ENCODE data around the gene JMJD1C. TPM values are rescaled to one million over a fixed set of nuclear protein-coding genes. Genes with fewer than 3 reads are reported as not detected.

The JMJD1C gene
- total RNA-seq, 1 donor from 2014 or later = 120 TPM

DNA sequence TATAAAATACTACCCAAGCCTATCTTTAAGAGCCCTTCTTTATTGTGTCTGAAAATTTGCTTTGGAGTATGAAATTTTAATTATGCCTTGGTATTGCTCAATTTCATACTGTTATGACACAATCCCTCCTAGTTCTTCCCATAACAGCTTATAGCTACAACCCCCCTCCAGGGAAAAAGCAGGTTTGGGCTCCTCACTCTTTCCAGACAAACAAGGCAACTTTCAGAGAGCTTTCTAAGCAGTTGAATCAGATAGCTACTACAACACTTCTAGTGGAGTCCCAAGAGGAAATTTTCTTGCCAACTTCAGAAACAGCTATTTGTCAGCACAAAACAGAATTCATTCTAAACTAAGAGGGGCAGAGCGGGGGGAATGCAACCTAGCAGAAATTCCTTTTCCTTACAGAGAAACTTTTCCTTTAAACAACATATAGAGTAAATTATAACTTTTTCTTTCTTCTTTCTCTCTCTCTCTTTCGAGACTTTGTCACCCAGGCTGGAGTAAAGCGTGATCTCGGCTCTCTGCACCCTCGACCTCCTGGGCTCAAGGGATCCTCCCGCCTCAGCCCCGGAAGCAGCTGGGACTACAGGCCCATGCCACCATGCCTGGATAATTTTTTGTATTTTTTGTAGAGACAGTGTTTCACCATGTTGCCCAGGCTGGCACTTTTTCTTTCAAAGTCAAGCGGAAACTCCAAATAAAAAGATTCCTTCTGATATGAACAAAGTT lies 26.0 kb upstream of the JMJD1C start:
- H3K27me3 Mint-ChIP-seq (ENCODE audit: unreplicated experiment) = no peaks in the 10 kb centered on the region
- H3K4me1 Mint-ChIP-seq (ENCODE audit: unreplicated experiment) = peaks cover 38% of the 10 kb centered on the region

DNA sequence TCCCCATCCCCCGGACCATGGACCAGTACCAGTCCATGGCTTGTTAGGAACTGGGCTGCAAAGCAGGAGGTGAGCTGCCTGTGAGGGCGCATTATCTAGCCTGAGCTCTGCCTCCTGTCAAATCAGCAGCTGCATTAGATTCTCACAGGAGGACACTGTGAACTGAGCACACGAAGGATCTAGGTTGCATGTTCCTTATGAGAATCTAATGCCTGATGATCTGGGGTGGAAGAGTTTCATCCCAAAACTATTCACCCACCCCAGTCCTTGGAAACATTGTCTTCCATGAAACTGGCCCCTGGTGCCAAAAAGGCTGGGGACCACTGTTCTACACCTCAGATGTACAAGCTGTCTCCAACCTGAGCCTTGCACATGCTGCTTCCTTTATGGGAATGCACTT lies 24.1 kb upstream of the JMJD1C start:
- Mint-ChIP-seq H3K27ac (ENCODE audit: unreplicated experiment) (no peak overlapping the region), H3K4me1 (ENCODE audit: unreplicated experiment) (peaks cover 30% of the 10 kb centered on the region), H3K4me3 (ENCODE audit: unreplicated experiment) (no peak overlapping the region), H3K9me3 (ENCODE audit: unreplicated experiment) (no peaks in the 10 kb centered on the region), H3K27me3 (ENCODE audit: unreplicated experiment) (no peaks in the 10 kb centered on the region), H3K36me3 (ENCODE audit: unreplicated experiment) (peaks cover 1% of the 10 kb centered on the region)
- no peak for DNase-seq (ENCODE audit: extremely low spot score, unreplicated experiment)
- TF ChIP-seq, protein P1, sequence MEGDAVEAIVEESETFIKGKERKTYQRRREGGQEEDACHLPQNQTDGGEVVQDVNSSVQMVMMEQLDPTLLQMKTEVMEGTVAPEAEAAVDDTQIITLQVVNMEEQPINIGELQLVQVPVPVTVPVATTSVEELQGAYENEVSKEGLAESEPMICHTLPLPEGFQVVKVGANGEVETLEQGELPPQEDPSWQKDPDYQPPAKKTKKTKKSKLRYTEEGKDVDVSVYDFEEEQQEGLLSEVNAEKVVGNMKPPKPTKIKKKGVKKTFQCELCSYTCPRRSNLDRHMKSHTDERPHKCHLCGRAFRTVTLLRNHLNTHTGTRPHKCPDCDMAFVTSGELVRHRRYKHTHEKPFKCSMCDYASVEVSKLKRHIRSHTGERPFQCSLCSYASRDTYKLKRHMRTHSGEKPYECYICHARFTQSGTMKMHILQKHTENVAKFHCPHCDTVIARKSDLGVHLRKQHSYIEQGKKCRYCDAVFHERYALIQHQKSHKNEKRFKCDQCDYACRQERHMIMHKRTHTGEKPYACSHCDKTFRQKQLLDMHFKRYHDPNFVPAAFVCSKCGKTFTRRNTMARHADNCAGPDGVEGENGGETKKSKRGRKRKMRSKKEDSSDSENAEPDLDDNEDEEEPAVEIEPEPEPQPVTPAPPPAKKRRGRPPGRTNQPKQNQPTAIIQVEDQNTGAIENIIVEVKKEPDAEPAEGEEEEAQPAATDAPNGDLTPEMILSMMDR (IDR thresholded peaks at IDR 0.05) = no peak

More for the DNA sequence above, 26.0 kb upstream of the JMJD1C start:
- H3K27ac Mint-ChIP-seq (ENCODE audit: unreplicated experiment) = peak overlapping the region; percentile 87
- no peak for DNase-seq (ENCODE audit: extremely low spot score, unreplicated experiment)
- TF ChIP-seq, protein P1 (IDR thresholded peaks at IDR 0.05) = no peak
- H3K36me3 Mint-ChIP-seq (ENCODE audit: unreplicated experiment) = peaks cover 9% of the 10 kb centered on the region
- peaks cover 7% of the 10 kb centered on the region for H3K9me3 Mint-ChIP-seq (ENCODE audit: unreplicated experiment)
- H3K4me3 Mint-ChIP-seq (ENCODE audit: unreplicated experiment) = peak overlapping the region; percentile 61

GRCh38 chr10:63487990-63488389 lies 22.2 kb upstream of the JMJD1C start:
- Mint-ChIP-seq H3K9me3 (ENCODE audit: unreplicated experiment) (no peaks in the 10 kb centered on the region), H3K4me3 (ENCODE audit: unreplicated experiment) (no peak overlapping the region), H3K27me3 (ENCODE audit: unreplicated experiment) (no peaks in the 10 kb centered on the region), H3K27ac (ENCODE audit: unreplicated experiment) (no peak overlapping the region), H3K36me3 (ENCODE audit: unreplicated experiment) (peaks cover 1% of the 10 kb centered on the region), H3K4me1 (ENCODE audit: unreplicated experiment) (peaks cover 26% of the 10 kb centered on the region)
- TF ChIP-seq, protein P1 (IDR thresholded peaks at IDR 0.05) = no peak
- no peak for DNase-seq (ENCODE audit: extremely low spot score, unreplicated experiment)

- H3K27me3 Mint-ChIP-seq (ENCODE audit: unreplicated experiment) = no peaks in the 10 kb centered on the region
- no peak overlapping the region for H3K4me3 Mint-ChIP-seq (ENCODE audit: unreplicated experiment)
- no peaks in the 10 kb centered on the region for H3K36me3 Mint-ChIP-seq (ENCODE audit: unreplicated experiment)
- no peak for DNase-seq (ENCODE audit: extremely low spot score, unreplicated experiment)
- TF ChIP-seq, protein P1 (IDR thresholded peaks at IDR 0.05) = no peak
- no peak overlapping the region for H3K27ac Mint-ChIP-seq (ENCODE audit: unreplicated experiment)
- H3K9me3 Mint-ChIP-seq (ENCODE audit: unreplicated experiment) = no peaks in the 10 kb centered on the region
- peaks cover 12% of the 10 kb centered on the region for H3K4me1 Mint-ChIP-seq (ENCODE audit: unreplicated experiment)
Observed at GRCh38 chr10:63483983-63484382, 18.2 kb upstream of the JMJD1C start.

DNA sequence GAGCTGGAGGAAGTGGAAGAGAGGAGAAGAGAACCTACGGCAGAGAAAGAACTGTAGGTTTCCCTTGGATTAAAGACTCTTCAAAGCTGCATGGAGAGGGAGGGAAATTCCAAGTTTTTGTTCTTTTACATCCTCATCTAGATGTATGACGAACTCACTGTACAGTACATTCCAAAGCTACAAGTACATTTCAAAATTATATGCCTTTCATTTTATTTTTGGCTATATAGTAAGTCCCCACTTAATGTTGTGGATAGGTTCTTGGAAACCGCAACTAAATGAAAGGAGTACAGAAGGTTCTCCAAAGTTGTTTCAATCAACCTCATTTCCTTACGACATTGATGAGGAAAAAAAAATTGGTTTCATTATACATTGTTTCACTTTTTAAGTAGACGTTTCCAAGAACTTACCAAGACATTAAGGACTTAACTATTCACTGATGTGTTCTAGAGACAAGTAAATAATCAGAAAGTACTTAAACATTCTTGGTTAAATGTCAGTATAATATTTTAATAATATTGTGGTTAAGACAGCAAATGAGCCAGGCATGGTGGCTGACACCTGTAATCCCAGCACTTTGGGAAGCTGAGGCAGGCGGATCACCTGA lies 16.1 kb upstream of the JMJD1C start:
- Mint-ChIP-seq H3K4me1 (ENCODE audit: unreplicated experiment) (peaks cover 15% of the 10 kb centered on the region), H3K36me3 (ENCODE audit: unreplicated experiment) (no peaks in the 10 kb centered on the region), H3K4me3 (ENCODE audit: unreplicated experiment) (no peak overlapping the region), H3K9me3 (ENCODE audit: unreplicated experiment) (no peaks in the 10 kb centered on the region), H3K27me3 (ENCODE audit: unreplicated experiment) (no peaks in the 10 kb centered on the region), H3K27ac (ENCODE audit: unreplicated experiment) (no peak overlapping the region)
- TF ChIP-seq, protein P1 (IDR thresholded peaks at IDR 0.05) = no peak
- no peak for DNase-seq (ENCODE audit: extremely low spot score, unreplicated experiment)

All from osteocyte (in vitro differentiated cells).